Measurements from ENCODE around the gene CACFD1. TPM values are rescaled to one million over a fixed set of nuclear protein-coding genes. Genes with fewer than 3 reads are reported as not detected.

Gene CACFD1
- total and polyA plus RNA-seq, 9 of the 15 experiments (the other 6 are each of a cell fraction or from before 2014, with no cell fraction given): 0.11 to 1.4 (median 1.1) TPM; not detected in 2

GRCh38 chr9:133489253-133490190, 29.7 kb downstream of the CACFD1 start:
- H3K9me1 ChIP-seq (ENCODE audit: control insufficient read depth, insufficient read depth, low read length): no peaks in the 10 kb centered on the region
- H3K27me3 ChIP-seq (ENCODE audit: control insufficient read depth in 2 of 2, insufficient read depth in 2 of 2, low read length in 2 of 2): peaks cover 32 to 83% of the 10 kb centered on the region in 2 experiments; a peak in 4 of 5 replicates
- no peak overlapping the region for H3K4me3 ChIP-seq
- ATAC-seq: no peak
- 18% methylated on average over 16 of the region's 19 CpGs for WGBS (ENCODE audit: insufficient coverage, low coverage, missing lambda C conversion rate)
- no peaks in the 10 kb centered on the region for H3K9me3 ChIP-seq (replicated peaks; ENCODE audit: control insufficient read depth, insufficient read depth, low read depth, low read length)
- TF ChIP-seq MEF2D (tag; conservative IDR thresholded peaks at IDR 0.05; ENCODE audit: low read depth) (no peak), MAX (CRISPR knock-in tag; IDR thresholded peaks at IDR 0.05) (peak; percentile 45; the same call in 1 of the 2 replicates)
- no peaks in the 10 kb centered on the region for H4K20me1 ChIP-seq (replicated peaks; ENCODE audit: control insufficient read depth, insufficient read depth, low read length)
- no peak for DNase-seq (ENCODE audit: extremely low read depth in 1 of 4, low spot score in 3 of 4)
- in situ Hi-C loops (cut with MboI): loop anchor here (5.0 kb wide), 1 partner anchor 302 kb away; no protein-coding TSS in a partner anchor
- H3K36me3 ChIP-seq (ENCODE audit: control insufficient read depth, insufficient read depth, low read length): no peaks in the 10 kb centered on the region
- no peak for FAIRE-seq
- ChIA-PET POLR2A (interaction anchor here (1.0 kb wide), 1 partner anchor 139 kb away, joined by 3 read pairs; no protein-coding TSS in a partner anchor), CTCF (ENCODE audit: low intra/inter-chr PET ratio) (no interaction called here)
- H2AFZ ChIP-seq (ENCODE audit: low read depth, low read length): no peak overlapping the region
- no peak overlapping the region for H3K4me2 ChIP-seq (ENCODE audit: insufficient read depth, low read length)
- peak overlapping the region in 1 of 2 experiments; percentile 78; a peak in 2 of 4 replicates for H3K9ac ChIP-seq (ENCODE audit: insufficient read depth in 1 of 2, low read depth in 2 of 2, low read length in 2 of 2)
- no peak overlapping the region for H3K27ac ChIP-seq (ENCODE audit: extremely low read depth, low read depth, low read length)
- H3K4me1 ChIP-seq (replicated peaks in 1 of 2; ENCODE audit: control insufficient read depth in 2 of 2, insufficient read depth in 2 of 2, low read length in 2 of 2): peaks cover 0 to 53% of the 10 kb centered on the region in 2 experiments; a peak in 3 of 5 replicates
- no peaks in the 10 kb centered on the region for H3K79me2 ChIP-seq (ENCODE audit: control insufficient read depth, insufficient read depth, low read length)
- no TSS peak for BruUV-seq (replicated peaks)
- intact Hi-C loops (cut with micrococcal nuclease): no loop called here

GRCh38 chr9:133490201-133490681, 30.5 kb downstream of the CACFD1 start:
- WGBS (ENCODE audit: insufficient coverage, low coverage, missing lambda C conversion rate): 2% methylated on average over 9 of the region's 13 CpGs
- Histone ChIP-seq H3K79me2 (ENCODE audit: control insufficient read depth, insufficient read depth, low read length) (no peaks in the 10 kb centered on the region), H3K9ac (ENCODE audit: insufficient read depth in 1 of 2, low read depth in 2 of 2, low read length in 2 of 2) (no peak overlapping the region), H3K36me3 (ENCODE audit: control insufficient read depth, insufficient read depth, low read length) (no peaks in the 10 kb centered on the region), H2AFZ (ENCODE audit: low read depth, low read length) (no peak overlapping the region), H3K9me1 (ENCODE audit: control insufficient read depth, insufficient read depth, low read length) (no peaks in the 10 kb centered on the region), H3K9me3 (replicated peaks; ENCODE audit: control insufficient read depth, insufficient read depth, low read depth, low read length) (no peaks in the 10 kb centered on the region), H3K4me1 (replicated peaks in 1 of 2; ENCODE audit: control insufficient read depth in 2 of 2, insufficient read depth in 2 of 2, low read length in 2 of 2) (peaks cover 0 to 51% of the 10 kb centered on the region in 2 experiments; a peak in 3 of 5 replicates), H3K27ac (ENCODE audit: extremely low read depth, low read depth, low read length) (no peak overlapping the region), H4K20me1 (replicated peaks; ENCODE audit: control insufficient read depth, insufficient read depth, low read length) (no peaks in the 10 kb centered on the region), H3K4me2 (ENCODE audit: insufficient read depth, low read length) (no peak overlapping the region), H3K4me3 (no peak overlapping the region), H3K27me3 (ENCODE audit: control insufficient read depth in 2 of 2, insufficient read depth in 2 of 2, low read length in 2 of 2) (peaks cover 32 to 82% of the 10 kb centered on the region in 2 experiments; a peak in 4 of 5 replicates)
- BruUV-seq (replicated peaks): no TSS peak
- ATAC-seq (no peak), DNase-seq (ENCODE audit: extremely low read depth in 1 of 4, low spot score in 3 of 4) (no peak), FAIRE-seq (no peak)
- ChIA-PET POLR2A (interaction anchor here (1.0 kb wide), 1 partner anchor 140 kb away, joined by 3 read pairs; no protein-coding TSS in a partner anchor), CTCF (ENCODE audit: low intra/inter-chr PET ratio) (no interaction called here)
- TF ChIP-seq FOS (IDR thresholded peaks at IDR 0.05; ENCODE audit: extremely low read depth, insufficient read length): no peak
- in situ Hi-C loops (cut with MboI): no loop called here
- intact Hi-C loops (cut with micrococcal nuclease): no loop called here
